ENCODE data around the gene EHMT1.

EHMT1 gene

GRCh38 chr9:137726764-137727163, 108.0 kb downstream of the EHMT1 start:
- peaks cover 26% of the 10 kb centered on the region for H3K79me2 ChIP-seq (ENCODE audit: insufficient read depth, low read length)
- TF ChIP-seq EZH2phosphoT487 (conservative IDR thresholded peaks at IDR 0.05; ENCODE audit: low read length) (no peak), CTCF (IDR thresholded peaks at IDR 0.05; ENCODE audit: insufficient read depth, low read length, poor library complexity, severe bottlenecking) (no peak)
- H3K9me3 ChIP-seq (ENCODE audit: insufficient read depth, low read length): no peaks in the 10 kb centered on the region
- no peak overlapping the region for H3K27ac ChIP-seq (ENCODE audit: low read depth, low read length)
- H3K27me3 ChIP-seq (ENCODE audit: low read length): no peaks in the 10 kb centered on the region
- H4K20me1 ChIP-seq (ENCODE audit: low read depth, low read length): no peaks in the 10 kb centered on the region
- H3K36me3 ChIP-seq (ENCODE audit: low read length): no peaks in the 10 kb centered on the region
- H3F3A ChIP-seq (ENCODE audit: insufficient read depth): no peaks in the 10 kb centered on the region
- H3K9ac ChIP-seq (ENCODE audit: low read length): no peak overlapping the region
- no peak overlapping the region for H2AFZ ChIP-seq (ENCODE audit: low read depth, low read length, severe bottlenecking)
- H3K9me2 ChIP-seq (replicated peaks; ENCODE audit: insufficient read depth, low read length): no peaks in the 10 kb centered on the region
- no peak overlapping the region for H3K4me3 ChIP-seq (ENCODE audit: insufficient read depth, low read length, poor library complexity, severe bottlenecking)
- H3K4me2 ChIP-seq (ENCODE audit: low read depth, low read length, poor library complexity, severe bottlenecking): no peak overlapping the region

- Histone ChIP-seq H3F3A (ENCODE audit: insufficient read depth) (no peaks in the 10 kb centered on the region), H3K9me3 (ENCODE audit: insufficient read depth, low read length) (no peaks in the 10 kb centered on the region), H3K27ac (ENCODE audit: low read depth, low read length) (no peak overlapping the region), H3K9ac (ENCODE audit: low read length) (no peak overlapping the region), H3K9me2 (replicated peaks; ENCODE audit: insufficient read depth, low read length) (no peaks in the 10 kb centered on the region), H3K4me2 (ENCODE audit: low read depth, low read length, poor library complexity, severe bottlenecking) (no peak overlapping the region), H3K27me3 (ENCODE audit: low read length) (no peaks in the 10 kb centered on the region), H3K36me3 (ENCODE audit: low read length) (peaks cover 2% of the 10 kb centered on the region; the same call in 1 of the 2 replicates), H3K4me3 (ENCODE audit: insufficient read depth, low read length, poor library complexity, severe bottlenecking) (no peak overlapping the region), H3K79me2 (ENCODE audit: insufficient read depth, low read length) (peaks cover 17% of the 10 kb centered on the region), H2AFZ (ENCODE audit: low read depth, low read length, severe bottlenecking) (no peak overlapping the region), H4K20me1 (ENCODE audit: low read depth, low read length) (no peaks in the 10 kb centered on the region)
- TF ChIP-seq CTCF (IDR thresholded peaks at IDR 0.05; ENCODE audit: insufficient read depth, low read length, poor library complexity, severe bottlenecking) (no peak), EZH2phosphoT487 (conservative IDR thresholded peaks at IDR 0.05; ENCODE audit: low read length) (no peak)
Measured at GRCh38 chr9:137727716-137728115, 108.9 kb downstream of the EHMT1 start.

GRCh38 chr9:137728444-137729311, 109.9 kb downstream of the EHMT1 start:
- Histone ChIP-seq H3K27me3 (ENCODE audit: low read length) (no peaks in the 10 kb centered on the region), H3F3A (ENCODE audit: insufficient read depth) (no peaks in the 10 kb centered on the region), H3K4me3 (ENCODE audit: insufficient read depth, low read length, poor library complexity, severe bottlenecking) (no peak overlapping the region), H3K27ac (ENCODE audit: low read depth, low read length) (no peak overlapping the region), H4K20me1 (ENCODE audit: low read depth, low read length) (no peaks in the 10 kb centered on the region), H3K9ac (ENCODE audit: low read length) (no peak overlapping the region), H3K4me2 (ENCODE audit: low read depth, low read length, poor library complexity, severe bottlenecking) (no peak overlapping the region), H3K36me3 (ENCODE audit: low read length) (peaks cover 12% of the 10 kb centered on the region), H3K9me3 (ENCODE audit: insufficient read depth, low read length) (no peaks in the 10 kb centered on the region), H2AFZ (ENCODE audit: low read depth, low read length, severe bottlenecking) (no peak overlapping the region), H3K79me2 (ENCODE audit: insufficient read depth, low read length) (peaks cover 13% of the 10 kb centered on the region), H3K9me2 (replicated peaks; ENCODE audit: insufficient read depth, low read length) (no peaks in the 10 kb centered on the region)
- TF ChIP-seq EZH2phosphoT487 (conservative IDR thresholded peaks at IDR 0.05; ENCODE audit: low read length) (no peak), CTCF (IDR thresholded peaks at IDR 0.05; ENCODE audit: insufficient read depth, low read length, poor library complexity, severe bottlenecking) (no peak)

All from SU-DHL-6 (cell line).